Measurements from ENCODE around the gene CRHR1. TPM values are rescaled to one million over a fixed set of nuclear protein-coding genes. Genes with fewer than 3 reads are reported as not detected.

CRHR1 gene
- total RNA-seq, 4 donors from 2014 or later, result 0.26 to 0.89 (median 0.76) TPM

- WGBS, result 87% methylated on average over 20 of the region's 35 CpGs
- no peaks in the 10 kb centered on the region for H3K9me3 ChIP-seq
Measured at GRCh38 chr17:45845376-45846185, 61.5 kb downstream of the CRHR1 start.

DNA sequence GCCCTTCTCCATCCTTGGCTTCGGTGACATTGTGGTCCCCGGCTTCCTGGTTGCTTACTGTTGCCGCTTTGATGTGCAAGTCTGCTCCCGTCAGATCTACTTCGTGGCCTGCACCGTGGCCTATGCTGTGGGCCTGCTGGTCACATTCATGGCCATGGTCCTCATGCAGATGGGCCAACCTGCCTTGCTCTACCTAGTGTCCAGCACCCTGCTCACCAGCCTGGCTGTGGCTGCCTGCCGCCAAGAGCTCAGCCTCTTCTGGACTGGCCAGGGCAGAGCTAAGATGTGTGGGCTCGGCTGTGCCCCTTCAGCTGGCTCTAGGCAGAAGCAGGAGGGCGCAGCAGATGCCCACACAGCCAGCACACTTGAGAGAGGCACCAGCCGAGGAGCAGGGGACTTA lies 62.1 kb downstream of the CRHR1 start:
- WGBS, result 98% methylated on average over 6 of the region's 10 CpGs
- TF ChIP-seq, protein P1, sequence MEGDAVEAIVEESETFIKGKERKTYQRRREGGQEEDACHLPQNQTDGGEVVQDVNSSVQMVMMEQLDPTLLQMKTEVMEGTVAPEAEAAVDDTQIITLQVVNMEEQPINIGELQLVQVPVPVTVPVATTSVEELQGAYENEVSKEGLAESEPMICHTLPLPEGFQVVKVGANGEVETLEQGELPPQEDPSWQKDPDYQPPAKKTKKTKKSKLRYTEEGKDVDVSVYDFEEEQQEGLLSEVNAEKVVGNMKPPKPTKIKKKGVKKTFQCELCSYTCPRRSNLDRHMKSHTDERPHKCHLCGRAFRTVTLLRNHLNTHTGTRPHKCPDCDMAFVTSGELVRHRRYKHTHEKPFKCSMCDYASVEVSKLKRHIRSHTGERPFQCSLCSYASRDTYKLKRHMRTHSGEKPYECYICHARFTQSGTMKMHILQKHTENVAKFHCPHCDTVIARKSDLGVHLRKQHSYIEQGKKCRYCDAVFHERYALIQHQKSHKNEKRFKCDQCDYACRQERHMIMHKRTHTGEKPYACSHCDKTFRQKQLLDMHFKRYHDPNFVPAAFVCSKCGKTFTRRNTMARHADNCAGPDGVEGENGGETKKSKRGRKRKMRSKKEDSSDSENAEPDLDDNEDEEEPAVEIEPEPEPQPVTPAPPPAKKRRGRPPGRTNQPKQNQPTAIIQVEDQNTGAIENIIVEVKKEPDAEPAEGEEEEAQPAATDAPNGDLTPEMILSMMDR (IDR thresholded peaks at IDR 0.05), result no peak
- Histone ChIP-seq H3K27ac (no peak overlapping the region), H3K9me3 (no peaks in the 10 kb centered on the region), H3K4me3 (no peak overlapping the region), H3K36me3 (no peaks in the 10 kb centered on the region), H3K27me3 (peaks cover 7% of the 10 kb centered on the region), H3K4me1 (no peaks in the 10 kb centered on the region)
- no peak for DNase-seq (ENCODE audit: low spot score in 2 of 2)

More at GRCh38 chr17:45845376-45846185, 61.5 kb downstream of the CRHR1 start:
- no peak overlapping the region for H3K4me3 ChIP-seq
- TF ChIP-seq EP300 (IDR thresholded peaks at IDR 0.05) (no peak), POLR2AphosphoS5 (IDR thresholded peaks at IDR 0.05) (no peak), POLR2A (IDR thresholded peaks at IDR 0.05) (no peak)
- TF ChIP-seq, protein P1 (IDR thresholded peaks at IDR 0.05), result no peak
- no peak overlapping the region for H3K27ac ChIP-seq
- no peaks in the 10 kb centered on the region for H3K4me1 ChIP-seq
- DNase-seq (ENCODE audit: low spot score in 2 of 2), result no peak
- no peaks in the 10 kb centered on the region for H3K36me3 ChIP-seq
- H3K27me3 ChIP-seq, result peaks cover 4% of the 10 kb centered on the region

GRCh38 chr17:45846646-45847045 lies 62.5 kb downstream of the CRHR1 start:
- no peak for DNase-seq (ENCODE audit: low spot score in 2 of 2)
- Histone ChIP-seq H3K27me3 (peaks cover 11% of the 10 kb centered on the region), H3K36me3 (no peaks in the 10 kb centered on the region), H3K9me3 (no peaks in the 10 kb centered on the region), H3K27ac (no peak overlapping the region), H3K4me1 (no peaks in the 10 kb centered on the region), H3K4me3 (no peak overlapping the region)
- WGBS, result 79% methylated on average over 5 of the region's 9 CpGs
- TF ChIP-seq POLR2AphosphoS5 (IDR thresholded peaks at IDR 0.05) (no peak), EP300 (IDR thresholded peaks at IDR 0.05) (no peak), POLR2A (IDR thresholded peaks at IDR 0.05) (no peak)
- TF ChIP-seq, protein P1 (IDR thresholded peaks at IDR 0.05), result no peak

DNA sequence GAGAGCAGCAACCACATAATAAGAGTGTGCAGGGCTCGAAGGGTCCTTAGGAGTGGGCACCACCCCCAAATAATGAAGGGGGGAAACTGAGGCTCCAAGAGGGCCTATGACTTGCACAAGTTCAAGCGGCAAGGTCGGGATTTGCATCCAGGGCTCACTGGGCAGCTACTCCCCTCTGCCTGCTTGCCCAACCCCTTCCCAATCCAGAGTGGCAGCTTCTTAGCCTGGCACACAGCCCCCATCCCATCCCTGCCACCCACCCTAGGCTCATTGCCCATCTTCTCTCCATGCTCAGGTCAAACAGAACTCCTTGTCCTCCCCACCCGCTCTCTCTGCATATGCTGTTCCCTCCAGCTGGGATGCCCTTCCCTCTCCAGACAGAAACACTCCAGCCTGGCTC lies 63.0 kb downstream of the CRHR1 start:
- no peak for DNase-seq (ENCODE audit: low spot score in 2 of 2)
- H3K27me3 ChIP-seq, result peaks cover 13% of the 10 kb centered on the region
- H3K36me3 ChIP-seq, result no peaks in the 10 kb centered on the region
- H3K4me1 ChIP-seq, result no peaks in the 10 kb centered on the region
- no peaks in the 10 kb centered on the region for H3K9me3 ChIP-seq
- TF ChIP-seq, protein P1 (IDR thresholded peaks at IDR 0.05), result no peak
- TF ChIP-seq EP300 (IDR thresholded peaks at IDR 0.05) (no peak), POLR2A (IDR thresholded peaks at IDR 0.05) (no peak), POLR2AphosphoS5 (IDR thresholded peaks at IDR 0.05) (no peak)
- no peak overlapping the region for H3K4me3 ChIP-seq
- no peak overlapping the region for H3K27ac ChIP-seq
- WGBS, result 88% methylated on average over 4 of the region's 4 CpGs

GRCh38 chr17:45847747-45848146 lies 63.6 kb downstream of the CRHR1 start:
- no peak for TF ChIP-seq EP300 (IDR thresholded peaks at IDR 0.05)
- TF ChIP-seq POLR2AphosphoS5 (IDR thresholded peaks at IDR 0.05), result no peak
- TF ChIP-seq, protein P1 (IDR thresholded peaks at IDR 0.05), result no peak
- TF ChIP-seq POLR2A (IDR thresholded peaks at IDR 0.05), result no peak
- no peak overlapping the region for H3K27ac ChIP-seq
- 93% methylated on average over 5 of the region's 5 CpGs for WGBS

More at GRCh38 chr17:45847747-45848146, 63.6 kb downstream of the CRHR1 start:
- no peaks in the 10 kb centered on the region for H3K4me1 ChIP-seq
- no peak for DNase-seq (ENCODE audit: low spot score in 2 of 2)
- H3K36me3 ChIP-seq, result no peaks in the 10 kb centered on the region
- H3K9me3 ChIP-seq, result no peaks in the 10 kb centered on the region
- H3K4me3 ChIP-seq, result no peak overlapping the region
- H3K27me3 ChIP-seq, result peaks cover 13% of the 10 kb centered on the region
